Measurements from ENCODE around the gene USP35. TPM values are rescaled to one million over a fixed set of nuclear protein-coding genes. Genes with fewer than 3 reads are reported as not detected.
"Not testable (repeated sequence)": the region's sequence is repeated elsewhere in the genome, so short reads cannot be mapped to it uniquely, and the experiment has no call there.

USP35 gene
- total RNA-seq, 1 donor: 21.4 TPM

DNA sequence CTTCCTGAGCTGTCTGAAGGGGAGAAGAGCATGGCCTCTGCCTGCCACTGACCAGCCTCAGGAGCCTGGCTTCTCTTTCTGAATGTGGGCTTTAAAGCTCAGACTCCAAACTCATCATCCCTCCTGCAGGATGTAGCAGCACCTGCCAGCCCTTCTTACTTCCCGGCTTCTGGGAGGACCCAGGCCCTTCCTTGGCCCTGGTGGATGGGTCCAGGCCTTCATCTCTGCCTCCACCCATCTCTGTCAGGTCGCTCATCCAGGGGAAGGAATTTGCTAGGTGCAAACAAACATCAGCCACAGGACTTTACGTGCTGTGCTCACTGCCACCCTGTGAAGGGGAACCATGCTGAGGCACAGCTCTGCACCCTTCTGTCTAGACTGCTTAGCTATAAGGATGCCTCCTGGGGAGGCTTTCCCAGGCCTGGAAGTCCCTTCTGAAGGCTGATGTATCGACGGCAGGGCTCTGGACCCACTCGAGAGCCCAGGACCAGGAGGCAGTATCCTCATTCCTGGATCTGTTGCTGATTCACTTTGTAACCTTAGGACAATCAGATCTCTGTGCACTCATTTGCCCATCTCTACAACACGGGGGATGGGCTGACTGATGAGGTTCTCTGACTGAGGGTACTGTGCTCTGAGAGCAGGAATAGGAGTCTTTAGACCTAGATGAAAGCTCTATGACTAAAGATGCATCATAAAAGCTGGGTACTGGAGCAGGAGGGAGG is 30.9 kb downstream of the USP35 start:
- H2AFZ ChIP-seq (ENCODE audit: low read length): no peak overlapping the region
- H3K4me2 ChIP-seq (ENCODE audit: insufficient read depth, low read length): no peak overlapping the region
- TF ChIP-seq, protein P1, sequence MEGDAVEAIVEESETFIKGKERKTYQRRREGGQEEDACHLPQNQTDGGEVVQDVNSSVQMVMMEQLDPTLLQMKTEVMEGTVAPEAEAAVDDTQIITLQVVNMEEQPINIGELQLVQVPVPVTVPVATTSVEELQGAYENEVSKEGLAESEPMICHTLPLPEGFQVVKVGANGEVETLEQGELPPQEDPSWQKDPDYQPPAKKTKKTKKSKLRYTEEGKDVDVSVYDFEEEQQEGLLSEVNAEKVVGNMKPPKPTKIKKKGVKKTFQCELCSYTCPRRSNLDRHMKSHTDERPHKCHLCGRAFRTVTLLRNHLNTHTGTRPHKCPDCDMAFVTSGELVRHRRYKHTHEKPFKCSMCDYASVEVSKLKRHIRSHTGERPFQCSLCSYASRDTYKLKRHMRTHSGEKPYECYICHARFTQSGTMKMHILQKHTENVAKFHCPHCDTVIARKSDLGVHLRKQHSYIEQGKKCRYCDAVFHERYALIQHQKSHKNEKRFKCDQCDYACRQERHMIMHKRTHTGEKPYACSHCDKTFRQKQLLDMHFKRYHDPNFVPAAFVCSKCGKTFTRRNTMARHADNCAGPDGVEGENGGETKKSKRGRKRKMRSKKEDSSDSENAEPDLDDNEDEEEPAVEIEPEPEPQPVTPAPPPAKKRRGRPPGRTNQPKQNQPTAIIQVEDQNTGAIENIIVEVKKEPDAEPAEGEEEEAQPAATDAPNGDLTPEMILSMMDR (IDR thresholded peaks at IDR 0.05; ENCODE audit: extremely low read depth, low read depth, low read length): no peak
- H3K27ac ChIP-seq (ENCODE audit: low read depth, low read length): no peak overlapping the region
- no peaks in the 10 kb centered on the region for H3K27me3 ChIP-seq (ENCODE audit: insufficient read depth, low read length)
- peak; percentile 47 for DNase-seq (ENCODE audit: insufficient read length, low spot score, missing footprints)
- peaks cover 3% of the 10 kb centered on the region for H3K79me2 ChIP-seq (ENCODE audit: insufficient read depth, low read length)
- H3K9me3 ChIP-seq (ENCODE audit: low read depth, low read length): no peaks in the 10 kb centered on the region
- no peaks in the 10 kb centered on the region for H4K20me1 ChIP-seq (ENCODE audit: insufficient read depth, low read length)
- H3K4me3 ChIP-seq (ENCODE audit: insufficient read depth, low read length): no peak overlapping the region
- peaks cover 40% of the 10 kb centered on the region for H3K36me3 ChIP-seq (ENCODE audit: insufficient read depth, low read length)
- H3K4me1 ChIP-seq (ENCODE audit: insufficient read depth, low read length): no peaks in the 10 kb centered on the region

DNA sequence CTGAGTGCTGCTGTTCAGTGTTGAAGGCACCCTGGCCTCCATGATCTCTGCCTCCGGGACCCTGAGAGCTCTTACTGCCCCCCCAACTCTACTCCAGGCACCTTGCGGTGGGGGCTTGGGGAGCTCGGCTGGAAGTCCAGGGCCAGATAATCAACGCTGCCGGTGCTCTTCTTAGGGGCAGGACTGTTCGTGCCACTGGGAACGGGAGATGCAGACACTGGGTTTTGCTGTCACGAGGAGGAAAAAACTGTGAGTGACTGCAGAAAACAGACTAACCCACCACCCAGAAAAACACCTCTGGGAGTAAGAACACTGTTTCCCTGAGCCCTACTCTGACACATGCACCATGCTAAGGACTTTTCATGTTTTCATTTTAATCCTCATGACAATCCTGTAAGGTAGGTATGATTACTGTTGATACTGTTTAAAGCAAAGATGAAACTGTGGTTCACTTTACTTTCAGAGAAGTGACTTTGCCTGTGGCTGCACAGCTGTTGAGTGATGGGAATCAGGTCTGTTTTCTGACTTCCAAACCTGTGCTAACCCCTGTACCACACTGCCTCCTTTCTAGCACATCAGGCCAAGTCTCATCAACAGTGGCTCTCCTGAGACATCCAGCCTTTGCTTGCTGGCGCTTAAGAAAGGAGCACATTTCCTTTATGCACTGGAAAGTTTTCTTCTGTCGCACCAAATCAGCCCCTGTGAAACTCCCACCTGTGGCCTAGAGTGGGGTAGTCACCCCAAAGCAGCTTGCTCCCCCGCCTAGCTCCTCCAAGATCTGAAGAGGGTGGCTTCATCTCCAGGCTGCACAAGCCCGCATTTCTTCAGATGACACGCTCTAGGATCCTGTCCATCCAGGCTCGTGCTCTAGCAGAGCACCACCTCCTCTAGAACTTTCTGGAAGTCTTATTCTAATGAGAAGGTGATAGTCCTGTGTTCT is 31.8 kb downstream of the USP35 start:
- Histone ChIP-seq H3K4me1 (ENCODE audit: insufficient read depth, low read length) (no peaks in the 10 kb centered on the region), H3K27me3 (ENCODE audit: insufficient read depth, low read length) (no peaks in the 10 kb centered on the region), H3K9me3 (ENCODE audit: low read depth, low read length) (no peaks in the 10 kb centered on the region), H3K27ac (ENCODE audit: low read depth, low read length) (no peak overlapping the region), H4K20me1 (ENCODE audit: insufficient read depth, low read length) (no peaks in the 10 kb centered on the region), H3K79me2 (ENCODE audit: insufficient read depth, low read length) (no peaks in the 10 kb centered on the region), H3K4me3 (ENCODE audit: insufficient read depth, low read length) (no peak overlapping the region), H3K4me2 (ENCODE audit: insufficient read depth, low read length) (no peak overlapping the region), H2AFZ (ENCODE audit: low read length) (no peak overlapping the region), H3K36me3 (ENCODE audit: insufficient read depth, low read length) (peaks cover 39% of the 10 kb centered on the region)
- TF ChIP-seq, protein P1 (IDR thresholded peaks at IDR 0.05; ENCODE audit: extremely low read depth, low read depth, low read length): no peak
- peak; percentile 25 for DNase-seq (ENCODE audit: insufficient read length, low spot score, missing footprints)

DNA sequence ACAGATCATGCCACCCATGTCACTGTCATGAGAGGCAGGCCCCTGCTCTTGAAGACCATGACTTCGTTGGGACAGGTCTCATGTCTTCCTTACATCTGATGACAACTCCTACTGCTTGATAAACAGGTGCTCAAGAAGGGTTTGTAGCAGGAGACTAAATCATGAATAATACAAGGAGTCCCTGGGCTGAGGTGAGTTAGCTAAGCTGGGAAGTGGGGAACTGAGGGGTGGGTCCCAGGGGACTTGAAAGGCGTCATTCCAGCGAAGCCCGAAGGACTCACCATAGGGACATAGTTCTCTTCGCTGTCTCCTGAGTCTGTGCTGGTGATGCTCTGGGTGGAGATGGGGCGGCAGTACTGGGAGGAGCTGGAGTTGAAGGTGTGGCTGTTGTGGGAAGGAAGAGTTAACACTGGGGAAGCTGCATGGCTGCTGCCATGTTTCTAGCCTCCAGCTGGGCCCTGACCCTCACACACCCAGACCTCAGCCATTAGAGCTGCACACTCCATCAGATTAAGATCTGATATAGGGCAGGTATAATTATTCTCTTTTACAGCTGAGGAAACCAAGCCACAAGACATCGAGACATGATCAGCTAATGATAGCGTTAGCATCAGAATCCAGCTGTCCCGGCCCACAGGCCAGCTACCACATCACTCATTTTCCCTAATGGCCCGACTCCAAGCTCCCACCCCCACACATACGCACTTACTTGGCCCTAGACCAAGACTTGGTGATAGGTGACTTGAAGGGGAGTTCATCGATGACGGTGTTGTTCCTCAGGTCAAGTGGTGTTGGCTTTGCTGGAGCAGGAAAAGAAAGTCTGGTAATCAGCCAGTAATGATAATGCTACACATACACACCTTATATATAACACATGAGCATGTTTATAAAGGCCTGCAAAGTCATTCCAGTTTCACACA is 32.9 kb downstream of the USP35 start:
- Histone ChIP-seq H3K27ac (ENCODE audit: low read depth, low read length) (no peak overlapping the region), H3K36me3 (ENCODE audit: insufficient read depth, low read length) (peaks cover 32% of the 10 kb centered on the region), H3K27me3 (ENCODE audit: insufficient read depth, low read length) (no peaks in the 10 kb centered on the region)

GRCh38 chr11:78222726-78223125 is 34.0 kb downstream of the USP35 start:
- H3K9me3 ChIP-seq (ENCODE audit: low read depth, low read length); H3K27ac ChIP-seq (ENCODE audit: low read depth, low read length); H3K4me2 ChIP-seq (ENCODE audit: insufficient read depth, low read length); DNase-seq (ENCODE audit: insufficient read length, low spot score, missing footprints); H3K4me3 ChIP-seq (ENCODE audit: insufficient read depth, low read length); H3K79me2 ChIP-seq (ENCODE audit: insufficient read depth, low read length); H4K20me1 ChIP-seq (ENCODE audit: insufficient read depth, low read length); H3K4me1 ChIP-seq (ENCODE audit: insufficient read depth, low read length); H2AFZ ChIP-seq (ENCODE audit: low read length); H3K27me3 ChIP-seq (ENCODE audit: insufficient read depth, low read length): not testable (repeated sequence)
- H3K36me3 ChIP-seq (ENCODE audit: insufficient read depth, low read length): peaks cover 32% of the 10 kb centered on the region

More for the DNA sequence above, 32.9 kb downstream of the USP35 start:
- Histone ChIP-seq H4K20me1 (ENCODE audit: insufficient read depth, low read length) (no peaks in the 10 kb centered on the region), H2AFZ (ENCODE audit: low read length) (no peak overlapping the region), H3K4me2 (ENCODE audit: insufficient read depth, low read length) (no peak overlapping the region), H3K4me1 (ENCODE audit: insufficient read depth, low read length) (no peaks in the 10 kb centered on the region), H3K4me3 (ENCODE audit: insufficient read depth, low read length) (no peak overlapping the region), H3K79me2 (ENCODE audit: insufficient read depth, low read length) (no peaks in the 10 kb centered on the region), H3K9me3 (ENCODE audit: low read depth, low read length) (no peaks in the 10 kb centered on the region)
- DNase-seq (ENCODE audit: insufficient read length, low spot score, missing footprints): peak; percentile 29
- TF ChIP-seq, protein P1 (IDR thresholded peaks at IDR 0.05; ENCODE audit: extremely low read depth, low read depth, low read length): no peak
